Measurements from ENCODE around the gene EFEMP1. TPM values are rescaled to one million over a fixed set of nuclear protein-coding genes. Genes with fewer than 3 reads are reported as not detected.

EFEMP1 gene
- total RNA-seq = 50.7 TPM
- long read RNA-seq, transcript EFEMP1-202 (11 exons, 3,024 nt) = major isoform, 56 of 104 reads
- long read RNA-seq, transcript EFEMP1-201 (12 exons, 1,820 nt) = minor isoform, 24 of 104 reads
- long read RNA-seq, partial matches to known transcripts = 8 of 104 reads
- long read RNA-seq, other reads (novel, unspliced or antisense) = 16 of 104 reads

DNA sequence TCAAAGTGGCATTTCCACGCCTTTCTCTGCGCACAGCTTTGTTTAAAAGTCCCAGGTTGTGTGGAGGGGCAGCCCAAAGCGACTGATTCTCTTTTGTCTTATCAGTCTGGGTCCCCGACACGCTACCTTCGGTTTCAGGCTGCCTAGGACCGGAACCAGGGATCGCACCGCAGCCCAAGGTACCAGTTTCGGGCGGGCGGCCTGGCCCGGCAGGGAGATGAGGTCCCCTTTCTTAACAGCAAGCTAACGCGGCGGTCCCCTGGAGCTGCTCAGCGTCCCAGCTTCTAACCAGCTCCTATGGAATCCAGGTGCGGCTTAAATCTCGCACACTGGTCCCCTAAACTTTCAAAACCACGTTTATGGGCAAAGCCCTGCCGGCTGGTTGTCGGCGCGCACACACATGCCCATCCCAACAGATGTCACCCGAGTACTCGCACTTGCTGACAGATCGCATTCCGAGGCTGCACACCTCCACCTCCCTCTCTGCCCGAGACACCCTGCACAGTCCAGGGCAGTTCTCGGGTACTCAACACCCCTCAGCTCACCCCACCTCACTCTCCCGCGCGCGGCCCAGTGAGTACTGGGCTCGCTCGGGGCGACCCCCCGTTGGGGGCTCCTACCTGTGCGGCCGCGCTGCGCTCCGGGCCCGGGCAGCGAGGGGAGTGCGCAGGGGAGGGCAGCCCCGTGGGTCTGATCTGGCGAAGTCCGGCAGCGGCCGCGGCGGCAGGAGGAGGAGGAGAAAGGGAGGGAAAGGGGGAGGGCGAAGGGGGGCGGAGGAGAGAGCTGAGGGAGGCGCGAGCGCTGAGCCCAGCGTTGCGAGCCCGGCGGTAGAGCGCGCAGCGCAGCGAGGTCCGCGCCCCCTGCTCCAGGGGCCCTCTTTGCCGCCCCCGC, at the start of gene EFEMP1:
TSS of gene EFEMP1 (minus strand) at position 692 of the 891 bp plus-strand sequence. CDS start 1,342 bp downstream, outside the sequence.
- ATAC-seq (peak; percentile 96), DNase-seq (peak; percentile 76)
- intact Hi-C loops (cut with micrococcal nuclease) = no loop called here

- intact Hi-C loops (cut with micrococcal nuclease) = no loop called here
- ATAC-seq (no peak), DNase-seq (no peak)
These were observed 46.9 kb upstream of the EFEMP1 start for GRCh38 chr2:55970500-55970899.

GRCh38 chr2:55968941-55969340, 45.4 kb upstream of the EFEMP1 start:
- ATAC-seq = no peak
- no peak for DNase-seq
- intact Hi-C loops (cut with micrococcal nuclease) = loop anchor here (10.0 kb wide), 1 partner anchor 194 kb away; no protein-coding TSS in a partner anchor

GRCh38 chr2:55966401-55967118, 43.0 kb upstream of the EFEMP1 start:
- intact Hi-C loops (cut with micrococcal nuclease) = loop anchor here (10.0 kb wide), 1 partner anchor 192 kb away; no protein-coding TSS in a partner anchor
- DNase-seq = peak; percentile 69
- peak; percentile 89 for ATAC-seq

GRCh38 chr2:55965966-55966365, 42.4 kb upstream of the EFEMP1 start:
- intact Hi-C loops (cut with micrococcal nuclease) = loop anchor here (10.0 kb wide), 1 partner anchor 191 kb away; no protein-coding TSS in a partner anchor
- ATAC-seq = peak; percentile 53
- no peak for DNase-seq

DNA sequence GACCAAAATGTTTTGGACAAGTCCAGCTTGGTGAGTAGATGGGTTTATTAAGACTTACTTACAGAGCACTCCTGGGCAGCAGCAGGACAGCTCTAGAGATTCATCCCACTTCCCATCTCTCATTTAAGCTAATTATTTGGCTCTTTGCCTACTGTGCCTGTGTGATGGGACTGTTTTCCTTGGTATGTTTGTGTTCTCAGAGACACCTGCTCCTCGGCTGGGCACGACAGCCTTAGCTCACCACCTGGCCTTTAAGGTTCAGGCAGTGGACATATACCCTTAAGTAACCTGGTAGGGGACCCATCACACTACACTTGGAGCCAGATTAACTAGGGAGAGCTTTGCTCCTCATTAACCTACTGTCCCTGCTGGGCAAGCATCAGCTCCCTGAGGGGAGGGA, 41.7 kb upstream of the EFEMP1 start:
- intact Hi-C loops (cut with micrococcal nuclease) = loop anchor here (10.0 kb wide), 1 partner anchor 190 kb away; no protein-coding TSS in a partner anchor
- no peak for ATAC-seq

GRCh38 chr2:55962915-55963314, 39.3 kb upstream of the EFEMP1 start:
- ATAC-seq (no peak), DNase-seq (no peak)
- intact Hi-C loops (cut with micrococcal nuclease) = loop anchor here (10.0 kb wide), 1 partner anchor 188 kb away; no protein-coding TSS in a partner anchor

More for the DNA sequence above, 41.7 kb upstream of the EFEMP1 start:
- DNase-seq = no peak

DNA sequence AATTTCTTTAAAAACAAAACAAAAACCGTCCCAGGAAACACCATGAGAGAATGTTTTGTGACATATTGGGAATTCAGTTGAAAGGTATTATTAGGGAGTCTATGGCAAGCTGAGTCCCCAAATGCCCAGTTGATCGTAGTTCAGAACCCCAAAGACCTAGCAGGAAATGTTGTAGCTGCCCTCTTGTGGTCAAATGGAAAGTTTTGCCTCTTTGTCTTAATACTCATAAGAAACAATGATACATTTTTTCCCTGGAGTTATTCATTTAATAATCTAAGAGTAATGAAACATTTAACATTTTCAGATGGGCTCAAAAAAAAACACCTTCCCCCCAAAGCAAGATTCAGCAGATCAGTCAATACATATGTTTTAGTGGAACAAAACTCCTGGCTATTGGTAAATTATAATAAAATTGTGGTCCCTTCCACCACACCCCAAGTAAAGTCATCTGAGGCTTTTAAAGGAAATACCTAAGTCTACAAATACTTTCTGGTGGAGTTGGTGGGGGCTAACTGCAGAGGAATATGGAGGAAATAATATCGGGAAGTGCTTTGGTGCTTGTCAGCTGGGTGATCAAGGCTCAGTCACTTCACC, 37.8 kb upstream of the EFEMP1 start:
- DNase-seq = no peak
- intact Hi-C loops (cut with micrococcal nuclease) = loop anchor here (10.0 kb wide), 1 partner anchor 187 kb away; no protein-coding TSS in a partner anchor
- ATAC-seq = no peak

- DNase-seq (no peak), ATAC-seq (no peak)
- intact Hi-C loops (cut with micrococcal nuclease) = no loop called here
These were observed 35.2 kb upstream of the EFEMP1 start for GRCh38 chr2:55958756-55959155.

DNA sequence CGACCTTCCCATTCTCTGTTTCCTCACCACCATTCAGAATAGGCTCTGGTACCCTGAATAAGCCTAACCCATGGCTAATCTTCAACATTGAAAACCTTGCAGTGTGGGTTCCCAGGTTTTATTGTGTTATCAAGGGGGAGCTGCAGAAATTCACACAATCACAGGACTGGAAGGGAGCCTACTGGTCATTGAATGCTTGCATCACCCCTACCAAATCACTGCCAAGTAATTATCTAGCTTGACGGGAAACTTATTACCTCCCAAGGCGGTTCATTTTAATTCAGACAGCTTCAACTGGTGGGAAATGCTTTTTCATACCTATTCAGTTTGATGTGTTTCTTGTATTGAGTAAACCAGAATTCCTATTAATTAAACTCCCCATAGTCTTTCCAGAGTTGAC, 33.6 kb upstream of the EFEMP1 start:
- ATAC-seq = peak; percentile 51
- DNase-seq = no peak
- intact Hi-C loops (cut with micrococcal nuclease) = no loop called here

DNA sequence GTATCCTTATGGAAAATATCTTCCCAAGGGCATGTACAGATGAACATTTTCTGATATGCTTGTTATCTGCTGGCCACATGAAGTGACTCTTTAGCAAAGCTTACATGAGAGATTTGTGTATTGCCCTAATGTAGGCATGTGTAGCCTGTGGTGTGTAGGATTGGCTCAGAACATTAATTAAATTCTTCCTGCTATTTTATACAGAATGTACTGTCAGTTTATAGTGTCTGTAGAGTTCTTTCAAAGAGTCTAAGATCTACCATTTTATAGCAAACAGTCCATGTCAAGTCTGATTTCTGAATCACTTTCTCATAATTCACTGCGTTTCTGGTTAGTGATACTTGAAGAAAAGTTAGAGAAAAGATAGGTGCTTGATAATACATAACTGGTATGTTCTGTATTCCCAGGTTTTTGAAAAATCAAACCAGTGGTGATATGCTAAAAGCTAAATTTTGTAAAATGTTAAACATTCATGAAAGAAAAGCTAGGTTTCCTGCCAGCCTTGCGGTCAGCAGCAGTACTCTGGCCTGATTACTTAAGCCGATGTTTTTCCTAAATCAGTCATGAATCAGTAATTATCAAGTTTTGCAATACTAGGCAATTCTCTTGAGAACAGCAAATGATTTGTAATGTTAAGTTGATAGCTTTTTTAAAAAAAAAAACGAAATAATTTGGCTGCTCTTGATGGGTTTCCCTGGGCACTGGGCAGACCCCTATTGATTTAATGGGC, 30.9 kb upstream of the EFEMP1 start:
- no peak for DNase-seq
- intact Hi-C loops (cut with micrococcal nuclease) = no loop called here
- peak; percentile 78 for ATAC-seq

- intact Hi-C loops (cut with micrococcal nuclease) = no loop called here
- ATAC-seq (no peak), DNase-seq (no peak)
These were observed 28.8 kb upstream of the EFEMP1 start for GRCh38 chr2:55952415-55952814.

GRCh38 chr2:55951533-55951932, 28.0 kb upstream of the EFEMP1 start:
- intact Hi-C loops (cut with micrococcal nuclease) = no loop called here
- ATAC-seq = no peak
- DNase-seq = no peak

GRCh38 chr2:55949613-55950012, 26.0 kb upstream of the EFEMP1 start:
- DNase-seq = no peak
- no peak for ATAC-seq
- intact Hi-C loops (cut with micrococcal nuclease) = no loop called here

GRCh38 chr2:55949211-55949610, 25.6 kb upstream of the EFEMP1 start:
- no peak for DNase-seq
- no peak for ATAC-seq
- intact Hi-C loops (cut with micrococcal nuclease) = no loop called here

DNA sequence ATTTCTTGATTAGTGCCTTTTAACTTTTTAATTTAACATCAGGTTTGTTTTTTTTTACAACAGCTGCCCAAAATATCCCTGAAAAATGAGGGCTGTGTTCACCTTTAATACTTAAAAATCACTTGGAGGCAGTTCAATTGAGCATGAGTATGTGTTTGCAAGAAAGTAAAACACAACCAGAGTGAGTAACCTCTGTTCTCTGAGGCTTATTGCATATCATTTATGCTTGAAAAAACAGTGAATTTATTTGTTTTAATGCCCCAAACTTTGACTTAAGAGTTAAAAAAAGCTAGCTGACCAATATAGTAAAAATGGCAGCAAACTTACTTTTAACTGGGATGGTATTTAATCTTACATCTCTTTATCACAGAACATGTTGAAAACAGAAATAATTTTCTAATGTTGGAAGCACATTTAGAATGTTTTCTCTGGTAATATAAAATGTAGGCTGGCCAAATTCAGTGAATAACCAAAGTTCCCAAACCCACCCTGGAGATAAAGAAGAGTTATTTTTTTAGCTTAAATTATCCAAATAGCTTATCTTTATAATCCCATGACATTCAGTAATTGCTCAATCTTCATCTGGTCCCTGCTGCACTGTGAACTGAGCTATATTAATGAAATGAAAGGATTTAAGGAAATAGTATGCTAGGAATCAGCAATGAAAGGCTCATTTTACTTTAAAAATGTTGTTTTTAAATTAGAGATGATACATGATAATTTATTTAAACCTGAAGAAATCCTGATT, 24.8 kb upstream of the EFEMP1 start:
- ATAC-seq = peak; percentile 89
- no peak for DNase-seq
- intact Hi-C loops (cut with micrococcal nuclease) = no loop called here

GRCh38 chr2:55947752-55948151, 24.2 kb upstream of the EFEMP1 start:
- DNase-seq (no peak), ATAC-seq (no peak)
- intact Hi-C loops (cut with micrococcal nuclease) = no loop called here

- DNase-seq (no peak), ATAC-seq (no peak)
- intact Hi-C loops (cut with micrococcal nuclease) = no loop called here
These were observed 23.2 kb upstream of the EFEMP1 start for GRCh38 chr2:55946793-55947192.
